Measurements from ENCODE around the gene CBLC.
A peak's percentile ranks its signal among the peaks of the same experiment; 100 is the strongest.

CBLC gene

DNA sequence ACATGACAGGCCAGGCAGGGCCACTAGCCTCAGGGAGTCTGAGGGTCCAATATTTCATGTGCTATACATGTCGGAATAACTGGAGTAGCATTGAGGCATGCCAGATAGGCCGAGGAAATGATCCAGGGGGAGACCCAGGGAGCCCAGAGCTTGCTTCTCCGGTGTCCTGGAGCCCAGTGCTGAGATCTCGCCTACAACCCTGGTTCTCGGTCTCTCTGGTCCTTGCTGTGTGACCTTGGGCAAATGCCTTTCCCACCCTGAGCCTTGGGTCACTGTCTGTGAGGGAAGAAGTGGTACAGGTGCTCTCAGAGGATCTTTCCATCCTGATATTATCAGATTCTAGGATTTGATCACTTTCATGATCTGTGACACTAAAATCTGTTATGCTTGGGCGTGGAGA, 11.3 kb downstream of the CBLC start:
- H3K4me1 ChIP-seq (ENCODE audit: control insufficient read depth, insufficient read depth, low read length): no peaks in the 10 kb centered on the region; the same call in 1 of the 2 replicates
- H3K36me3 ChIP-seq (ENCODE audit: control insufficient read depth, insufficient read depth, low read length): peaks cover 62% of the 10 kb centered on the region

DNA sequence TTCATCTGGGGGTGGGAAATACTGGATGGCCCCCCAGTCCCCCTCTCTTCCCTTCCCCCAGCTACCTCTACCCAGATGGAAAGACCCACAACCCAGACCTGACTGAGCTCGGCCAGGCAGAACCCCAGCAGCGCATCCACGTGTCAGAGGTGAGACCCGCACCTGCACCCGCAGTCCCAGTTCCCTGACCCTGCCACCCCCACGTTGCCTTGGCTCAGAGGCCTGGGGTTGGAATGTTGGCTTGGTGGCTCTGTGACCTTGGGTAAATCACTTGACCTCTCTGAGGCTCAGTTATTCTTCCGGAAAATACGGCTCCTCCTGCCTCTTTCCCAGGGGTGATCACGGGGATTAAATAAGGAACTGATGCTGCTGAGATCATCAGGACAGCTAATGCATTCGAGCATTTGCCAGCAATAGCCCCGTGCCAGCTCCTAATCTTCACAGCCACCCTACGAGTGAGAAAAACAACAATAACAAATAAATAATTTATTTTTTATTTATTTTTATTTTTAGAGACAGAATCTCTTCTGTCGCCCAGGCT, 12.3 kb downstream of the CBLC start:
- Histone ChIP-seq H3K36me3 (ENCODE audit: control insufficient read depth, insufficient read depth, low read length) (peaks cover 69% of the 10 kb centered on the region), H3K27ac (ENCODE audit: low read depth, low read length) (no peak overlapping the region)

More for the DNA sequence above, 11.3 kb downstream of the CBLC start:
- H3K4me3 ChIP-seq (ENCODE audit: low read depth, low read length): no peak overlapping the region
- no peak overlapping the region for H3K27ac ChIP-seq (ENCODE audit: low read depth, low read length)
- H3K9ac ChIP-seq (ENCODE audit: low read depth, low read length): no peak overlapping the region
- no peaks in the 10 kb centered on the region for H3K27me3 ChIP-seq (ENCODE audit: control insufficient read depth, insufficient read depth, low read length)
- H3K9me3 ChIP-seq (ENCODE audit: control insufficient read depth, insufficient read depth, low read length): no peaks in the 10 kb centered on the region

DNA sequence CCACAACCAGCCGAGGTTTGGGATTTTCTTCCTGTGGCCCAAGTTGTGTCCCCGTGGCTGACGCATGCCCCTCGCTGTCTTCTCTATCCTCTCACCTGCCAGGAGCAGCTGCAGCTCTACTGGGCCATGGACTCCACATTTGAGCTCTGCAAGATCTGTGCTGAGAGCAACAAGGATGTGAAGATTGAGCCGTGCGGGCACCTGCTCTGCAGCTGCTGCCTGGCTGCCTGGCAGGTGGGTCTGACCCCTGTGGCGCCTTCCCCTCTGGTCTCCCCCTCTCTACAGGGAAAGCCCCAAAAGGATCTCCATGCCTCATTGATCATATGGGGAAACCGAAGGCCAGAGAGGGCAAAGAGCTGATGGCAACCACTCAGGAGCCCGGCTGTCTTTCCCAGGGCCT, 14.6 kb downstream of the CBLC start:
- Histone ChIP-seq H3K9ac (ENCODE audit: low read depth, low read length) (no peak overlapping the region), H3K27me3 (ENCODE audit: control insufficient read depth, insufficient read depth, low read length) (no peaks in the 10 kb centered on the region), H3K27ac (ENCODE audit: low read depth, low read length) (no peak overlapping the region), H3K4me1 (ENCODE audit: control insufficient read depth, insufficient read depth, low read length) (peaks cover 4% of the 10 kb centered on the region; the same call in 1 of the 2 replicates), H3K9me3 (ENCODE audit: control insufficient read depth, insufficient read depth, low read length) (no peaks in the 10 kb centered on the region), H3K4me3 (ENCODE audit: low read depth, low read length) (no peak overlapping the region), H3K36me3 (ENCODE audit: control insufficient read depth, insufficient read depth, low read length) (peaks cover 63% of the 10 kb centered on the region)

More for the DNA sequence above, 12.3 kb downstream of the CBLC start:
- Histone ChIP-seq H3K4me3 (ENCODE audit: low read depth, low read length) (no peak overlapping the region), H3K4me1 (ENCODE audit: control insufficient read depth, insufficient read depth, low read length) (no peaks in the 10 kb centered on the region), H3K9me3 (ENCODE audit: control insufficient read depth, insufficient read depth, low read length) (no peaks in the 10 kb centered on the region), H3K9ac (ENCODE audit: low read depth, low read length) (no peak overlapping the region), H3K27me3 (ENCODE audit: control insufficient read depth, insufficient read depth, low read length) (no peaks in the 10 kb centered on the region)

DNA sequence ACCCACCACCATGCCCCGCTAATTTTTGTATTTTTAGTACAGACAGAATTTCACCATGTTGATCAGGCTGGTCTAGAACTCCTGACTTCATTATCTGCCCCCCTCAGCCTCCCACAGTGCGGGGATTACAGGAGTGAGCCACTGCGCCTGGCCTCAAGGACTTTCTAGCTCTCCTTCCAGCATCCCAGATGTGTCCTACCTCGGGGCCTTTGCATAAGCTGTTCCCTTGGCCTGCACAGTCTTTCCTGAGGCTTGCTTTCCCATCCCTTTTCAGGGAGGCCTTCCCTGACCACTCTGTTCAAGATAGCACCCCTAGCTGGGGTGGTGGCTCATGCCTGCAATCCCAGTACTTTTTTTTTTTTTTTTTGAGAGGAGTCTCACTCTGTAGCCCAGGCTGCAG, 16.9 kb downstream of the CBLC start:
- H3K9me3 ChIP-seq (ENCODE audit: control insufficient read depth, insufficient read depth, low read length): no peaks in the 10 kb centered on the region
- peaks cover 4% of the 10 kb centered on the region; the same call in 1 of the 2 replicates for H3K4me1 ChIP-seq (ENCODE audit: control insufficient read depth, insufficient read depth, low read length)
- H3K9ac ChIP-seq (ENCODE audit: low read depth, low read length): no peak overlapping the region
- no peaks in the 10 kb centered on the region for H3K27me3 ChIP-seq (ENCODE audit: control insufficient read depth, insufficient read depth, low read length)
- H3K36me3 ChIP-seq (ENCODE audit: control insufficient read depth, insufficient read depth, low read length): peaks cover 64% of the 10 kb centered on the region
- no peak overlapping the region for H3K4me3 ChIP-seq (ENCODE audit: low read depth, low read length)
- no peak overlapping the region for H3K27ac ChIP-seq (ENCODE audit: low read depth, low read length)

DNA sequence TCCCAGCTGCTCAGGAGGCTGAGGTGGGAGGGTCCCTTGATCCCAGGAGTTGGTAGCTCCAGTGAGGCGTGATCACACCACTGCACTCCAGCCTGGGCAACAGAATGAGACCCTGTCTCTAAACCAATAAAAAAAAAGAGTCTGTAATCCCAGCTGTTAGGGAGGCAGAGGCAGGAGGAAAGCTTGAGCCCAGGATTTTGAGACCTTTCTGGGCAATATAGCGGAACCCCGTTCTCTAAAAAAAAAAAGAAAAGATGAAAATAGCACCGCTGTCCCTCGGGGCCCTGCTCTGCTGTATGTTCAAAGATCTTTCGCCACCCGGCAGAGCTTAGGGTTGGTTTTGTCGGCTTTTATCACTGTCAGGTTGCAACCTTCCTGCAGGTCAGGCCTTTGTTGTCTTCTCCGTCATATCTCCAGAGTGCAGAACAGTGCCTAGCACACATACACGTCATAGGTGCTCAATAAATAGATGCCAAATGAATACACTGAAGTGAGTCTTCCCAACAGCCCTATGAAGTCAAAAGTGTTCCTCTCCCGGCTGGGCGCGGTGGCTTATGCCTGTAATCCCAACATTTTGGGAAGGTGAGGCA, 17.8 kb downstream of the CBLC start:
- Histone ChIP-seq H3K27ac (ENCODE audit: low read depth, low read length) (no peak overlapping the region), H3K4me1 (ENCODE audit: control insufficient read depth, insufficient read depth, low read length) (peaks cover 10% of the 10 kb centered on the region; the same call in 1 of the 2 replicates), H3K27me3 (ENCODE audit: control insufficient read depth, insufficient read depth, low read length) (no peaks in the 10 kb centered on the region)

DNA sequence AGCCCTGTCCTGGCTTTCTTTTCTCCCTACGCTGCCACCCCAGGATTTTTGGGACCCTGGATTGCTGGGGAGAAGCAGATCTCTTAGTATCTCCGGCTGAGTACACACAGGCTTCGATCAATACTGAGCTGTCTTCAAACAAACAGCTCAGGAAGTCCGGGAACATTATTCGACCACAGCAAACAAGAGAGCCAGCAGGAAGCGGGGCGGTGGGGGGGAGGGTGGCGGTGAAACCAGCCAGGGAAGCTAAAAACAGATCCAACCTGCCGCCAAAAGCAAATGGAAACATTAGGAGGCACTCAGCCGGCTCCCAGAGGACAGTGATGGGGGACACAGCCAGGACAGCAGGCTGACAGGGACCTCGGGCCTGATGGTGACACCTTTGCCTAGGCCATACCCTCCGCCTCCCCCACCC, 19.0 kb downstream of the CBLC start:
- Histone ChIP-seq H3K27ac (ENCODE audit: low read depth, low read length) (peak overlapping the region; percentile 80), H3K9ac (ENCODE audit: low read depth, low read length) (no peak overlapping the region), H3K9me3 (ENCODE audit: control insufficient read depth, insufficient read depth, low read length) (no peaks in the 10 kb centered on the region), H3K36me3 (ENCODE audit: control insufficient read depth, insufficient read depth, low read length) (peaks cover 48% of the 10 kb centered on the region), H3K4me3 (ENCODE audit: low read depth, low read length) (no peak overlapping the region), H3K4me1 (ENCODE audit: control insufficient read depth, insufficient read depth, low read length) (peaks cover 10% of the 10 kb centered on the region; the same call in 1 of the 2 replicates), H3K27me3 (ENCODE audit: control insufficient read depth, insufficient read depth, low read length) (no peaks in the 10 kb centered on the region)

More for the DNA sequence above, 17.8 kb downstream of the CBLC start:
- Histone ChIP-seq H3K36me3 (ENCODE audit: control insufficient read depth, insufficient read depth, low read length) (peaks cover 55% of the 10 kb centered on the region), H3K9ac (ENCODE audit: low read depth, low read length) (no peak overlapping the region), H3K4me3 (ENCODE audit: low read depth, low read length) (no peak overlapping the region), H3K9me3 (ENCODE audit: control insufficient read depth, insufficient read depth, low read length) (no peaks in the 10 kb centered on the region)

DNA sequence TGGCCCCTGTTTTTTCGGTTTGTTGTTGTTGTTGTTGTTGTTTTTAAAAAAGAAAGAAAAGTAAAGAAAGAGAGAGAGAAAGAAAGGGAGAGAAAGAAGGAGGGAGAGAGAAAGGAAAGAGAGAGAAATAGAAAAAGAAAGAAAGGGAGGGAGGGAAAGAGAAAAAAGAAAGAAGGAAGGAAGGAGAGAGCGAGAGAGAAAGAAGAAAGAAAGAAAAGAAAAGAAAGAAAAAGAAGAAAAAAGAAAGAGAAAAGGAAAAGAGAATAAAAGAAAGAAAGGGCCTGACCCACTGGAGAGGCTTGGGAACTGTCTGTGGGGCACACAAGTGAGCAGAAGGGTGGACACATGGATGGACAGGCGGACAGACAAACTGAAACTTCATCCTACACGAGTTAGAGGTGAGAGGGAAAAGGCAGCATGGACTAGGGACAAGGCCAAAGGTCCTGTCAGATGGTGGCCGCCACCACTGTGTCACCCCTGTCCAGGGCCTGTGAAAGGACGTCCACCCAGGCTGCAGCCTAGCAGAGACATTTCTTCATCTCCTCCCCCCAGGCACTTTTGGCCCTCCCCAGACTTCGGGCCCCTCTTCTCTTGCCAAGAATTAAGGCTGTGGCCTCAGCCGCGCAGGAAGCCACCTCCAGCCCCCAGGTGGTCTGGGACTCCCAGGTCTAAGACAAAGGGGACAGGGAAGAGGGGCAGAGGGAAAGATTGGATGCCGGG, 22.1 kb downstream of the CBLC start:
- H3K36me3 ChIP-seq (ENCODE audit: control insufficient read depth, insufficient read depth, low read length): peaks cover 25% of the 10 kb centered on the region
- H3K9me3 ChIP-seq (ENCODE audit: control insufficient read depth, insufficient read depth, low read length): no peaks in the 10 kb centered on the region
- peaks cover 10% of the 10 kb centered on the region; the same call in 1 of the 2 replicates for H3K4me1 ChIP-seq (ENCODE audit: control insufficient read depth, insufficient read depth, low read length)
- H3K4me3 ChIP-seq (ENCODE audit: low read depth, low read length): no peak overlapping the region
- H3K27ac ChIP-seq (ENCODE audit: low read depth, low read length): peak overlapping the region; percentile 71
- H3K9ac ChIP-seq (ENCODE audit: low read depth, low read length): no peak overlapping the region
- peaks cover 28% of the 10 kb centered on the region for H3K27me3 ChIP-seq (ENCODE audit: control insufficient read depth, insufficient read depth, low read length)

DNA sequence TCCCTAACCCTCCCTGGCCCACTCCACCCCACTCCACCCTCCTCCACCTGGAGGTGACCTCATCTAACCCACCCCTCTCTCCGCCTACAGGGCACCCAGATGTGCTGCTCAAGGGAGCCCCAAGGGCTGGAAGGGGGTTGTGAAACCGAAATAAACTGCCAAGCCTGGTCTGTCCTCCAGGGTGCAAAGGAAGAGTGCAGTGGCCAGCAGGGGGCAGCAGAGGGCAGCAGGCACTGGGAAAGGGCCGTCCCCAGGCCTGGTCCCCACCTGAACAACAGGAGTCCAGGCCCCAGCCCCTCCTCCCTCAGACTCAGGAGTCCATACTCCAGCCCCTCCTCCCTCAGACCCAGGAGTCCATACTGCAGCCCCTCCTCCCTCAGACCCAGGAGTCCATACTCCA, 22.8 kb downstream of the CBLC start:
- H3K36me3 ChIP-seq (ENCODE audit: control insufficient read depth, insufficient read depth, low read length): peaks cover 20% of the 10 kb centered on the region
- H3K4me1 ChIP-seq (ENCODE audit: control insufficient read depth, insufficient read depth, low read length): peaks cover 10% of the 10 kb centered on the region; the same call in 1 of the 2 replicates
- peaks cover 34% of the 10 kb centered on the region for H3K27me3 ChIP-seq (ENCODE audit: control insufficient read depth, insufficient read depth, low read length)
- peak overlapping the region; percentile 71 for H3K27ac ChIP-seq (ENCODE audit: low read depth, low read length)
- H3K9ac ChIP-seq (ENCODE audit: low read depth, low read length): no peak overlapping the region
- no peaks in the 10 kb centered on the region for H3K9me3 ChIP-seq (ENCODE audit: control insufficient read depth, insufficient read depth, low read length)
- H3K4me3 ChIP-seq (ENCODE audit: low read depth, low read length): no peak overlapping the region

DNA sequence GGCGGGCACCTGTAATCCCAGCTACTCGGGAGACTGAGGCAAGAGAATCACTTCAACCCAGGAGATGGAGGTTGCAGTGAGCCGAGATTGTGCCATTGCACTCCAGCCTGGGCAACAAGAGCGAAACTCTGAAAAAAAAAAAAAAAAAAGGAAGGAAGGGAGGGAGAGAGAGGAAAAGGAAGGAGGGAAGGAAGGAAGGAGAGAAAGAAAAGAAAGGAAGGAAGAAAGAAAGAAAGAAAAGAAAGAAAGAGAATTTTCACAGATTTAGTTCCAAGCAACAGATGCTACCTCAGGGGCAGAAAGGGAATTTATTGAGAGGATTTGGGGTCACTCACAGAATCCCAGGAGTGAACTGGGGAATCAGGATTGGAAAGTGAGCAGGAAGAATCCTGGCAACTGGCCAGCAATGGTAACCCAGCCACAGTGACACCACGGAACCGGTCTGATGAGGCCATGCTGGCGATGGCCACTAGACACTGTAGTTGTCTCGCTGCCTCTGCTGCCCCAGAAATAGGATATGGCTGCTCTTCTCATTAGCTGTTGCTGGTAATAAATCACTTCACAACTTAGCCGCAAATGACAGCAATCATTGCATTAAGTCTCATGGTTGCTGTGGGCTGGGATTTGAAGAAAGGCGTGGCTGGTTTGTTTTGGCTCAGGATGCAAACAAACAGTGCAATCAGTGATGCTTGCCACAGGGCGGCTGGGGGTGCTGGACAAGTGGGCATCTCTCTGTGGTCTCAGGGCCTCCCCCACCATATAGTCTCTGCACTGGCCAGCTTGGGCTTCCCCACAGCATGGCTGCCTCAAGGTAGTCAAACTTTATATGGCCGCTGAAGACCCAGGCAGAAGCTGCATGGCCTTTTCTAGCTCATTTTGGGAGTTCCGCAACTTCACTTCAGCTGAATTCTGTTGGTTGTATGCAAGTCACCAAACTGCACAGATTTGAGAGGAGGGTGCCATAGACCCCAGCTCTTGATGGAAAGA, 26.0 kb downstream of the CBLC start:
- no peaks in the 10 kb centered on the region for H3K9me3 ChIP-seq (ENCODE audit: control insufficient read depth, insufficient read depth, low read length)
- no peak overlapping the region for H3K27ac ChIP-seq (ENCODE audit: low read depth, low read length)
- no peak overlapping the region for H3K9ac ChIP-seq (ENCODE audit: low read depth, low read length)
- peaks cover 17% of the 10 kb centered on the region; the same call in 1 of the 2 replicates for H3K4me1 ChIP-seq (ENCODE audit: control insufficient read depth, insufficient read depth, low read length)
- peaks cover 41% of the 10 kb centered on the region for H3K27me3 ChIP-seq (ENCODE audit: control insufficient read depth, insufficient read depth, low read length)
- H3K36me3 ChIP-seq (ENCODE audit: control insufficient read depth, insufficient read depth, low read length): peaks cover 3% of the 10 kb centered on the region; the same call in 1 of the 2 replicates
- no peak overlapping the region for H3K4me3 ChIP-seq (ENCODE audit: low read depth, low read length)

DNA sequence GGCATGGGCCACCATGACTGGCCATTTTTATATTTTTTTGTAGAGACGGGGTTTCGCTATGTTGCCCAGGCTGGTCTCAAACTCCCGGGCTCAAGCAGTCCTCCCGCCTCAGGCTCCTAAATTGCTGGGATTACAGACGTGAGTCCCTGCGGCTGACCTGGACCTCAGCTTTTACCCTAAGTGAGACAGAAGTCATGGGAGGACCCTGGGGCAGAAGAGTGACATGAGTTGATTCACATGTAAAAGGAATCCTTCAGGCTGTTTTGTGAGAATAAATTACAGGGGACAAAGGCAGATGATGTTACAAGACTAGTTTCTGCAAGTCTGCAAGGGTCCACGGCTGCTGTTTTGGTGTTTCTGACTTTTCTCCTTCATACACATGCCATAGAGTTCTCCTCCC, 28.6 kb downstream of the CBLC start:
- H3K4me1 ChIP-seq (ENCODE audit: control insufficient read depth, insufficient read depth, low read length): peaks cover 22% of the 10 kb centered on the region
- H3K9ac ChIP-seq (ENCODE audit: low read depth, low read length): no peak overlapping the region
- no peak overlapping the region for H3K27ac ChIP-seq (ENCODE audit: low read depth, low read length)
- peaks cover 49% of the 10 kb centered on the region for H3K27me3 ChIP-seq (ENCODE audit: control insufficient read depth, insufficient read depth, low read length)
- H3K36me3 ChIP-seq (ENCODE audit: control insufficient read depth, insufficient read depth, low read length): peaks cover 3% of the 10 kb centered on the region
- H3K9me3 ChIP-seq (ENCODE audit: control insufficient read depth, insufficient read depth, low read length): no peaks in the 10 kb centered on the region
- H3K4me3 ChIP-seq (ENCODE audit: low read depth, low read length): no peak overlapping the region
